Measurements from ENCODE around the gene STAB2. TPM values are rescaled to one million over a fixed set of nuclear protein-coding genes. Genes with fewer than 3 reads are reported as not detected.

The STAB2 gene
- total and polyA plus RNA-seq, 4 donors = 3.4 to 42.6 (median 16.6) TPM

- TF ChIP-seq HNF4G (IDR thresholded peaks at IDR 0.05) (no peak), FOXA1 (IDR thresholded peaks at IDR 0.05) (no peak), GABPA (IDR thresholded peaks at IDR 0.05 in 1 of 2, conservative IDR thresholded peaks at IDR 0.05 in 1 of 2) (no peak), RXRA (IDR thresholded peaks at IDR 0.05) (no peak), RAD21 (IDR thresholded peaks at IDR 0.05) (no peak), JUND (IDR thresholded peaks at IDR 0.05) (no peak), YY1 (IDR thresholded peaks at IDR 0.05) (no peak), ATF3 (IDR thresholded peaks at IDR 0.05) (no peak)
- TF ChIP-seq, protein P1, sequence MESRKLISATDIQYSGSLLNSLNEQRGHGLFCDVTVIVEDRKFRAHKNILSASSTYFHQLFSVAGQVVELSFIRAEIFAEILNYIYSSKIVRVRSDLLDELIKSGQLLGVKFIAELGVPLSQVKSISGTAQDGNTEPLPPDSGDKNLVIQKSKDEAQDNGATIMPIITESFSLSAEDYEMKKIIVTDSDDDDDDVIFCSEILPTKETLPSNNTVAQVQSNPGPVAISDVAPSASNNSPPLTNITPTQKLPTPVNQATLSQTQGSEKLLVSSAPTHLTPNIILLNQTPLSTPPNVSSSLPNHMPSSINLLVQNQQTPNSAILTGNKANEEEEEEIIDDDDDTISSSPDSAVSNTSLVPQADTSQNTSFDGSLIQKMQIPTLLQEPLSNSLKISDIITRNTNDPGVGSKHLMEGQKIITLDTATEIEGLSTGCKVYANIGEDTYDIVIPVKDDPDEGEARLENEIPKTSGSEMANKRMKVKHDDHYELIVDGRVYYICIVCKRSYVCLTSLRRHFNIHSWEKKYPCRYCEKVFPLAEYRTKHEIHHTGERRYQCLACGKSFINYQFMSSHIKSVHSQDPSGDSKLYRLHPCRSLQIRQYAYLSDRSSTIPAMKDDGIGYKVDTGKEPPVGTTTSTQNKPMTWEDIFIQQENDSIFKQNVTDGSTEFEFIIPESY (IDR thresholded peaks at IDR 0.05) = no peak
- TF ChIP-seq, protein P2, sequence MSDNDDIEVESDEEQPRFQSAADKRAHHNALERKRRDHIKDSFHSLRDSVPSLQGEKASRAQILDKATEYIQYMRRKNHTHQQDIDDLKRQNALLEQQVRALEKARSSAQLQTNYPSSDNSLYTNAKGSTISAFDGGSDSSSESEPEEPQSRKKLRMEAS (IDR thresholded peaks at IDR 0.05) = no peak
- no peaks in the 10 kb centered on the region for H3K27me3 ChIP-seq (ENCODE audit: control insufficient read depth in 4 of 4, insufficient read depth in 4 of 4, low read length in 3 of 4)
- H3K4me3 ChIP-seq (ENCODE audit: low read depth in 1 of 3, low read length in 3 of 3) = no peak overlapping the region
- H3K9me3 ChIP-seq (ENCODE audit: control insufficient read depth in 4 of 4, low read length in 3 of 4) = no peaks in the 10 kb centered on the region
- WGBS = 92% methylated on average over 2 of the region's 2 CpGs
- no peak overlapping the region for H3K9ac ChIP-seq (ENCODE audit: low read depth in 1 of 2, low read length in 2 of 2)
- no peak for DNase-seq (ENCODE audit: low spot score)
- H3K4me1 ChIP-seq (ENCODE audit: control insufficient read depth in 4 of 4, insufficient read depth in 4 of 4, low read length in 3 of 4) = peaks cover 0 to 3% (median 1%) of the 10 kb centered on the region in 4 donors
- no peak overlapping the region for H3K27ac ChIP-seq (ENCODE audit: low read depth in 1 of 2, low read length in 2 of 2)
- H3K36me3 ChIP-seq (ENCODE audit: control insufficient read depth in 4 of 4, insufficient read depth in 3 of 4, low read depth in 1 of 4, low read length in 3 of 4) = no peaks in the 10 kb centered on the region
Observed at GRCh38 chr12:103705927-103706326, 118.9 kb downstream of the STAB2 start.

DNA sequence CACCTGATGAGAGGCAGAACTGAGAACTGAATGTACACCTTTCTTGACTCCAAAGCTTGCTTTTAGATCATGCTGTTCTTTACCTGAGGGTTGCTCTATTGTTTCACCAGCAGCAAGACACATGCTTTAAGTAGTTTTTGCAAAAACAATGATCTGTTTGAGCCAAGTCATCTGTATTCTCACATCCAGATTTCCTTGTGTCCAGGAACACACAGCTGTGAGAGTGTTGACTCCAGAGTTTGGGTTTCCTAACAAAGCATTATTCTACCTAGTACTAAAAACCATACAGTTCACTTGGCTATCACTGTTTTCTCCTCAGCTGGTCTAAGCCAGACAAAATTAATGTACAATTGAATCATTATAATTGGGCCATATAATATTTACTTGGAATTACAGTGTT lies 120.4 kb downstream of the STAB2 start:
- Histone ChIP-seq H3K9ac (ENCODE audit: low read depth in 1 of 2, low read length in 2 of 2) (no peak overlapping the region), H3K4me1 (ENCODE audit: control insufficient read depth in 4 of 4, insufficient read depth in 4 of 4, low read length in 3 of 4) (peaks cover 0 to 3% (median 1%) of the 10 kb centered on the region in 4 donors), H3K27ac (ENCODE audit: low read depth in 1 of 2, low read length in 2 of 2) (no peak overlapping the region), H3K27me3 (ENCODE audit: control insufficient read depth in 4 of 4, insufficient read depth in 4 of 4, low read length in 3 of 4) (no peaks in the 10 kb centered on the region), H3K9me3 (ENCODE audit: control insufficient read depth in 4 of 4, low read length in 3 of 4) (no peaks in the 10 kb centered on the region), H3K36me3 (ENCODE audit: control insufficient read depth in 4 of 4, insufficient read depth in 3 of 4, low read depth in 1 of 4, low read length in 3 of 4) (no peaks in the 10 kb centered on the region), H3K4me3 (ENCODE audit: low read depth in 1 of 3, low read length in 3 of 3) (no peak overlapping the region)
- no peak for DNase-seq (ENCODE audit: low spot score)
- TF ChIP-seq GABPA (IDR thresholded peaks at IDR 0.05 in 1 of 2, conservative IDR thresholded peaks at IDR 0.05 in 1 of 2) = no peak
- no peak for TF ChIP-seq RXRA (IDR thresholded peaks at IDR 0.05)
- no peak for TF ChIP-seq HNF4G (IDR thresholded peaks at IDR 0.05)
- TF ChIP-seq TAF1 (conservative IDR thresholded peaks at IDR 0.05) = no peak
- no peak for TF ChIP-seq FOXA2 (IDR thresholded peaks at IDR 0.05)
- TF ChIP-seq REST (IDR thresholded peaks at IDR 0.05) = no peak
- TF ChIP-seq YY1 (IDR thresholded peaks at IDR 0.05) = no peak
- TF ChIP-seq RAD21 (IDR thresholded peaks at IDR 0.05) = no peak
- TF ChIP-seq, protein P1 (IDR thresholded peaks at IDR 0.05) = no peak
- no peak for TF ChIP-seq FOXA1 (IDR thresholded peaks at IDR 0.05)
- TF ChIP-seq HNF4A (conservative IDR thresholded peaks at IDR 0.05) = no peak
- no peak for TF ChIP-seq SP1 (IDR thresholded peaks at IDR 0.05)
- TF ChIP-seq EGR1 (IDR thresholded peaks at IDR 0.05; ENCODE audit: low read depth in 2 of 2) = no peak
- TF ChIP-seq JUND (IDR thresholded peaks at IDR 0.05) = no peak
- no peak for TF ChIP-seq ATF3 (IDR thresholded peaks at IDR 0.05)
- TF ChIP-seq, protein P2 (IDR thresholded peaks at IDR 0.05) = no peak
- TF ChIP-seq NR2F2 (IDR thresholded peaks at IDR 0.05) = no peak
- TF ChIP-seq CTCF (IDR thresholded peaks at IDR 0.05; ENCODE audit: low read depth, low read length, missing input control) = no peak

Data from liver (tissue), 9 donors.